Gastrocnemius medialis (tissue), 4 donors: Measurements from ENCODE around the gene DNM3. TPM values are rescaled to one million over a fixed set of nuclear protein-coding genes. Genes with fewer than 3 reads are reported as not detected.
"Not testable (repeated sequence)": the region's sequence is repeated elsewhere in the genome, so short reads cannot be mapped to it uniquely, and the experiment has no call there.

Source experiments
- ATAC-seq, 2 donors: fragments of 150-250 bp; one replicate each; pipeline ENCODE4 v1.9.1; 2016
- DNase-seq, 2 donors: peaks; one replicate each; pipeline ENCODE4 v3.0.0-alpha.2; 2019
- H3K27ac ChIP-seq, 4 donors: fragments of 200-600 bp; sonication (generic); 1 replicate in 1 of 4; 2 replicates in 3 of 4; pipeline ENCODE4 v1.5.1; 2016 to 2018; ENCODE audit warnings: mild to moderate bottlenecking in 2 of 4, moderate library complexity in 1 of 4
- H3K27me3 ChIP-seq, 3 donors: fragments of 200-600 bp; sonication (generic) in 2 of 3; 1 replicate in 1 of 3; 2 replicates in 2 of 3; pipeline versions ENCODE4 v1.5.1 to v1.6.0; 2016 to 2019; ENCODE audit warnings: mild to moderate bottlenecking in 1 of 3, moderate library complexity in 1 of 3
- H3K36me3 ChIP-seq, 2 donors: fragments of 200-600 bp; sonication (generic) in 1 of 2; one replicate each; pipeline ENCODE4 v1.5.1; 2017 to 2018
- H3K4me1 ChIP-seq, 2 donors: fragments of 200-600 bp; sonication (generic) in 1 of 2; one replicate each; pipeline ENCODE4 v1.5.1; 2016 to 2017; ENCODE audit warnings: mild to moderate bottlenecking in 2 of 2
- H3K4me3 ChIP-seq, 4 donors: fragments of 200-600 bp; sonication (generic) in 3 of 4; 1 replicate in 1 of 4; 2 replicates in 3 of 4; pipeline ENCODE4 v1.5.1; 2016 to 2019; ENCODE audit warnings: mild to moderate bottlenecking in 2 of 4
- H3K9me3 ChIP-seq, 3 donors: fragments of 200-600 bp; sonication (generic) in 2 of 3; 1 replicate in 1 of 3; 2 replicates in 2 of 3; pipeline ENCODE4 v1.5.1; 2016 to 2019
- POLR2A ChIP-seq, 2 donors: fragments of 450-650 bp; IDR thresholded peaks; one replicate each; pipeline ENCODE4 v1.6.1; 2017; ENCODE audit warnings: antibody characterized with exemption in 2 of 2, mild to moderate bottlenecking in 2 of 2, moderate library complexity in 2 of 2
- in situ Hi-C, 4 donors: fragments of 200-750 bp; cut with MboI; loops; one replicate each; pipeline versions ENCODE4 v1.15.0 to v1.8.0; 2017; ENCODE audit warnings: low sequenced_read_pairs in 4 of 4
- intact Hi-C: fragments of 100-400 bp; cut with DNase I; formaldehyde crosslinking; loops from one replicate; pipeline ENCODE4 v1.15.1; 2023; ENCODE audit warnings: low total_unique reads
- total RNA-seq, 4 donors: library from RNA; depleted of rRNA; stranded (reverse); fragments of >200 nt; gene quantifications; one replicate each; pipeline versions ENCODE4 v1.1.0 to v1.2.3, GENCODE V29; 2016
- TF ChIP-seq, protein P1 (sequence below), 5 experiments: fragments of 450-650 bp in 3 of 5; fragments of 200-600 bp in 2 of 5; sonication (generic) in 2 of 5; IDR thresholded peaks in 4 of 5; conservative IDR thresholded peaks in 1 of 5; 1 replicate in 4 of 5; 2 replicates in 1 of 5; pipeline ENCODE4 v1.5.1; 2016 to 2019; ENCODE audit warnings: antibody characterized with exemption in 5 of 5, mild to moderate bottlenecking in 3 of 5, moderate library complexity in 3 of 5

The DNM3 gene
- total RNA-seq, 4 donors from 2014 or later, result 0.35 to 1.6 (median 1.1) TPM

- Histone ChIP-seq H3K36me3 (no peaks in the 10 kb centered on the region), H3K4me1 (peaks cover 14 to 24% of the 10 kb centered on the region in 2 donors), H3K4me3 (no peak overlapping the region), H3K27ac (no peak overlapping the region), H3K27me3 (no peaks in the 10 kb centered on the region), H3K9me3 (no peaks in the 10 kb centered on the region)
- ATAC-seq (no peak), DNase-seq (no peak)
- TF ChIP-seq POLR2A (IDR thresholded peaks at IDR 0.05), result no peak
- TF ChIP-seq, protein P1, sequence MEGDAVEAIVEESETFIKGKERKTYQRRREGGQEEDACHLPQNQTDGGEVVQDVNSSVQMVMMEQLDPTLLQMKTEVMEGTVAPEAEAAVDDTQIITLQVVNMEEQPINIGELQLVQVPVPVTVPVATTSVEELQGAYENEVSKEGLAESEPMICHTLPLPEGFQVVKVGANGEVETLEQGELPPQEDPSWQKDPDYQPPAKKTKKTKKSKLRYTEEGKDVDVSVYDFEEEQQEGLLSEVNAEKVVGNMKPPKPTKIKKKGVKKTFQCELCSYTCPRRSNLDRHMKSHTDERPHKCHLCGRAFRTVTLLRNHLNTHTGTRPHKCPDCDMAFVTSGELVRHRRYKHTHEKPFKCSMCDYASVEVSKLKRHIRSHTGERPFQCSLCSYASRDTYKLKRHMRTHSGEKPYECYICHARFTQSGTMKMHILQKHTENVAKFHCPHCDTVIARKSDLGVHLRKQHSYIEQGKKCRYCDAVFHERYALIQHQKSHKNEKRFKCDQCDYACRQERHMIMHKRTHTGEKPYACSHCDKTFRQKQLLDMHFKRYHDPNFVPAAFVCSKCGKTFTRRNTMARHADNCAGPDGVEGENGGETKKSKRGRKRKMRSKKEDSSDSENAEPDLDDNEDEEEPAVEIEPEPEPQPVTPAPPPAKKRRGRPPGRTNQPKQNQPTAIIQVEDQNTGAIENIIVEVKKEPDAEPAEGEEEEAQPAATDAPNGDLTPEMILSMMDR (IDR thresholded peaks at IDR 0.05 in 4 of 5, conservative IDR thresholded peaks at IDR 0.05 in 1 of 5), result no peak
- in situ Hi-C loops (no loop called here), intact Hi-C loops (no loop called here)
Measured at GRCh38 chr1:172360511-172360910, 519.2 kb downstream of the DNM3 start.

DNA sequence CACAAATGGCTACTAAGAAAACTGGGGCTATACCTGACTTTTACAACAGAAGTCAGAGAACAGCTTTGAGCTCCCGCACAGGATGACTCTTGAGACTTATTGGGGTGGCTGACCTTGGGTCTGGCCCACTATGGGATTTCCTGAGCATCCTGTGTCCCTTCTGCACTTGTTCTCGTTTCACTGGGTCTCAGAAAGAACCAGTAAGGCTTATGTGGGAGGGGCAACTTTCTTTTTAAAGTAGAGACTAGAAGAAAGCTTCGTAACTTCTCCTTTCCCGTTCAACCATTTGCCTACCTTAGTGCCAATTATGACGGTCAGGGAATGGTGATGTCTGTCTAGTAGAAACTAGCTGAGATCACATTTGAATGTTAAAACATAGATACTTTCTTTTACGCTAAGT lies 519.7 kb downstream of the DNM3 start:
- no peaks in the 10 kb centered on the region for H3K36me3 ChIP-seq
- H3K9me3 ChIP-seq, result no peaks in the 10 kb centered on the region
- in situ Hi-C loops, result no loop called here
- no peak for TF ChIP-seq POLR2A (IDR thresholded peaks at IDR 0.05)
- TF ChIP-seq, protein P1 (IDR thresholded peaks at IDR 0.05 in 4 of 5, conservative IDR thresholded peaks at IDR 0.05 in 1 of 5), result no peak
- no peaks in the 10 kb centered on the region for H3K27me3 ChIP-seq
- DNase-seq (no peak), ATAC-seq (no peak)
- no peak overlapping the region for H3K4me3 ChIP-seq
- H3K4me1 ChIP-seq, result peaks cover 14 to 24% of the 10 kb centered on the region in 2 donors
- intact Hi-C loops, result no loop called here
- no peak overlapping the region for H3K27ac ChIP-seq

DNA sequence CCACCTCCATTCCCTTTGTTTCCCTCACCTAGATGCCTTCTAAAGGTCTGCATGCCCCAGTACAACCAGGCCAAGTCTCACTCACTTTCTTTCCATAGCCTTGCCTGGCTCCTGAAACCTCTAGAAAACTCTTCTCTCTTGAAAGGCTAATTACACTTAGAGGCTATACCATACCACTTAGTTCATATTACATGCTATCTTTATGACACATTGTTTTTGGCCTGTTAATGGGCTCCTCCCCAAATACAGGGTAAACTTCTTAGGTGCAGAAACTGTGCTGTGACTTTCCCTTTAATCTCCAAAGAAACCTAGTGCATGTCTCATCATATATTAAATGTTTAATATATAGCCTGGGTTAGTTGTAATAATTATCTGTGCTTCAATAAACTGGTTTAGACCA lies 522.6 kb downstream of the DNM3 start:
- intact Hi-C loops, result no loop called here
- TF ChIP-seq POLR2A (IDR thresholded peaks at IDR 0.05), result no peak
- TF ChIP-seq, protein P1 (IDR thresholded peaks at IDR 0.05 in 4 of 5, conservative IDR thresholded peaks at IDR 0.05 in 1 of 5), result no peak
- in situ Hi-C loops, result no loop called here

GRCh38 chr1:172371646-172372045 lies 530.3 kb downstream of the DNM3 start:
- H3K27me3 ChIP-seq, H3K4me1 ChIP-seq, ATAC-seq, H3K36me3 ChIP-seq, H3K9me3 ChIP-seq, H3K4me3 ChIP-seq, DNase-seq, intact Hi-C loops, in situ Hi-C loops, H3K27ac ChIP-seq: not testable (repeated sequence)

More for the DNA sequence above, 522.6 kb downstream of the DNM3 start:
- no peaks in the 10 kb centered on the region for H3K27me3 ChIP-seq
- DNase-seq (no peak), ATAC-seq (no peak)
- no peak overlapping the region for H3K4me3 ChIP-seq
- H3K4me1 ChIP-seq, result peaks cover 12 to 13% of the 10 kb centered on the region in 2 donors
- H3K36me3 ChIP-seq, result no peaks in the 10 kb centered on the region
- H3K9me3 ChIP-seq, result no peaks in the 10 kb centered on the region
- no peak overlapping the region for H3K27ac ChIP-seq

GRCh38 chr1:172373864-172374263 lies 532.6 kb downstream of the DNM3 start:
- no peak for TF ChIP-seq POLR2A (IDR thresholded peaks at IDR 0.05)
- TF ChIP-seq, protein P1 (IDR thresholded peaks at IDR 0.05 in 4 of 5, conservative IDR thresholded peaks at IDR 0.05 in 1 of 5), result no peak
- in situ Hi-C loops, result no loop called here
- Histone ChIP-seq H3K27me3 (no peaks in the 10 kb centered on the region), H3K4me3 (no peak overlapping the region), H3K27ac (no peak overlapping the region), H3K36me3 (no peaks in the 10 kb centered on the region), H3K9me3 (no peaks in the 10 kb centered on the region), H3K4me1 (no peaks in the 10 kb centered on the region)
- no peak for ATAC-seq
- intact Hi-C loops, result no loop called here
- no peak for DNase-seq
